ENCODE results near the gene TMEM115. TPM values are rescaled to one million over a fixed set of nuclear protein-coding genes. Genes with fewer than 3 reads are reported as not detected.

The TMEM115 gene
- total RNA-seq, 1 donor from 2014 or later = 82.5 TPM

- Histone ChIP-seq H3K4me3 (ENCODE audit: low read depth, low read length) (peak overlapping the region; percentile 28), H3K36me3 (ENCODE audit: control insufficient read depth, insufficient read depth, low read length) (peaks cover 2% of the 10 kb centered on the region), H3K27me3 (ENCODE audit: control insufficient read depth, insufficient read depth, low read length) (no peaks in the 10 kb centered on the region)
- TF ChIP-seq CTCF (IDR thresholded peaks at IDR 0.05; ENCODE audit: insufficient read depth, low read length, poor library complexity, severe bottlenecking) = no peak
- no peak for DNase-seq (ENCODE audit: low read depth)
Measured at GRCh38 chr3:50359760-50360110, 414 bp upstream of the TMEM115 start.

- DNase-seq (ENCODE audit: low read depth) = no peak
- Histone ChIP-seq H3K4me3 (ENCODE audit: low read depth, low read length) (peak overlapping the region; percentile 83), H3K27me3 (ENCODE audit: control insufficient read depth, insufficient read depth, low read length) (no peaks in the 10 kb centered on the region), H3K36me3 (ENCODE audit: control insufficient read depth, insufficient read depth, low read length) (peaks cover 2% of the 10 kb centered on the region)
- no peak for TF ChIP-seq CTCF (IDR thresholded peaks at IDR 0.05; ENCODE audit: insufficient read depth, low read length, poor library complexity, severe bottlenecking)
Measured at GRCh38 chr3:50358355-50358910, 888 bp downstream of the TMEM115 start.

GRCh38 chr3:50357481-50357880 lies 1.8 kb downstream of the TMEM115 start:
- H3K36me3 ChIP-seq (ENCODE audit: control insufficient read depth, insufficient read depth, low read length) = peaks cover 2% of the 10 kb centered on the region
- no peaks in the 10 kb centered on the region for H3K27me3 ChIP-seq (ENCODE audit: control insufficient read depth, insufficient read depth, low read length)
- H3K4me3 ChIP-seq (ENCODE audit: low read depth, low read length) = peak overlapping the region; percentile 83
- no peak for TF ChIP-seq CTCF (IDR thresholded peaks at IDR 0.05; ENCODE audit: insufficient read depth, low read length, poor library complexity, severe bottlenecking)
- no peak for DNase-seq (ENCODE audit: low read depth)

- Histone ChIP-seq H3K27me3 (ENCODE audit: control insufficient read depth, insufficient read depth, low read length) (no peaks in the 10 kb centered on the region), H3K36me3 (ENCODE audit: control insufficient read depth, insufficient read depth, low read length) (peaks cover 2% of the 10 kb centered on the region), H3K4me3 (ENCODE audit: low read depth, low read length) (no peak overlapping the region)
- no peak for DNase-seq (ENCODE audit: low read depth)
- TF ChIP-seq CTCF (IDR thresholded peaks at IDR 0.05; ENCODE audit: insufficient read depth, low read length, poor library complexity, severe bottlenecking) = no peak
Measured at GRCh38 chr3:50356553-50356952, 2.8 kb downstream of the TMEM115 start.

GRCh38 chr3:50355829-50356552 lies 3.3 kb downstream of the TMEM115 start:
- Histone ChIP-seq H3K27me3 (ENCODE audit: control insufficient read depth, insufficient read depth, low read length) (no peaks in the 10 kb centered on the region), H3K4me3 (ENCODE audit: low read depth, low read length) (no peak overlapping the region), H3K36me3 (ENCODE audit: control insufficient read depth, insufficient read depth, low read length) (peaks cover 2% of the 10 kb centered on the region)
- no peak for DNase-seq (ENCODE audit: low read depth)
- TF ChIP-seq CTCF (IDR thresholded peaks at IDR 0.05; ENCODE audit: insufficient read depth, low read length, poor library complexity, severe bottlenecking) = no peak

- Histone ChIP-seq H3K36me3 (ENCODE audit: control insufficient read depth, insufficient read depth, low read length) (peaks cover 2% of the 10 kb centered on the region), H3K27me3 (ENCODE audit: control insufficient read depth, insufficient read depth, low read length) (no peaks in the 10 kb centered on the region), H3K4me3 (ENCODE audit: low read depth, low read length) (no peak overlapping the region)
- no peak for TF ChIP-seq CTCF (IDR thresholded peaks at IDR 0.05; ENCODE audit: insufficient read depth, low read length, poor library complexity, severe bottlenecking)
- no peak for DNase-seq (ENCODE audit: low read depth)
Measured at GRCh38 chr3:50354850-50355249, 4.5 kb downstream of the TMEM115 start.

Measured in kidney epithelial cell (primary cell).